Caco-2 (cell line): Measurements from ENCODE around the gene HPGDS. TPM values are rescaled to one million over a fixed set of nuclear protein-coding genes. Genes with fewer than 3 reads are reported as not detected.

Experiments used
- BruUV-seq: library from RNA; stranded (reverse); fragments of 400-500 nt; replicated peaks from 2 replicates; lab custom pipeline; 2021; lab: Mats Ljungman, UMichigan
- CTCF ChIA-PET: fragments of 300-600 bp; sonication (Branson Sonifier 250); formaldehyde crosslinking; loops from one replicate; lab custom pipeline; 2022; ENCODE audit warnings: antibody characterized with exemption; lab: Charles Lee
- POLR2A ChIA-PET: fragments of 300-600 bp; sonication (Branson Sonifier 250); formaldehyde crosslinking; loops from one replicate; lab custom pipeline; 2022; ENCODE audit warnings: antibody characterized with exemption; lab: Charles Lee
- DNase-seq, 2 experiments: peaks; one replicate each; pipeline versions ENCODE4 v3.0.0 to v3.0.0-alpha.2; 2020 to 2022
- H3K27me3 ChIP-seq: replicated peaks from 2 replicates; pipeline ENCODE4 v1.6.0; 2011; ENCODE audit warnings: low read length; ENCODE audit not compliant: control insufficient read depth, insufficient read depth
- H3K36me3 ChIP-seq: 2 replicates; pipeline ENCODE4 v1.5.1; 2011; ENCODE audit warnings: low read length; ENCODE audit not compliant: control insufficient read depth, insufficient read depth
- H3K4me1 ChIP-seq: fragments of 250-450 bp; sonication (Bioruptor Pico); 2 replicates; pipeline ENCODE4 v1.5.1; 2020; ENCODE audit warnings: mild to moderate bottlenecking
- H3K4me3 ChIP-seq: 2 replicates; pipeline ENCODE4 v1.5.1; 2011; ENCODE audit warnings: low read depth, mild to moderate bottlenecking, control low read depth, low read length
- H3K9me3 ChIP-seq: fragments of 250-450 bp; sonication (Bioruptor Pico); 2 replicates; pipeline ENCODE4 v1.5.1; 2020; ENCODE audit warnings: mild to moderate bottlenecking, moderate library complexity
- H3K27ac Mint-ChIP-seq: one replicate; pipeline ENCODE4 v1.8.0; 2022; ENCODE audit warnings: mixed read lengths; ENCODE audit not compliant: unreplicated experiment
- H3K27me3 Mint-ChIP-seq: one replicate; pipeline ENCODE4 v1.8.0; 2022; ENCODE audit warnings: mixed read lengths; ENCODE audit not compliant: insufficient read depth, unreplicated experiment
- H3K36me3 Mint-ChIP-seq: one replicate; pipeline ENCODE4 v1.8.0; 2022; ENCODE audit warnings: mild to moderate bottlenecking, mixed read lengths; ENCODE audit not compliant: insufficient read depth, unreplicated experiment
- H3K4me1 Mint-ChIP-seq: one replicate; pipeline ENCODE4 v1.8.0; 2022; ENCODE audit warnings: low read depth, mixed read lengths; ENCODE audit not compliant: unreplicated experiment
- H3K4me3 Mint-ChIP-seq: one replicate; pipeline ENCODE4 v1.8.0; 2022; ENCODE audit warnings: mild to moderate bottlenecking, moderate library complexity, mixed read lengths; ENCODE audit not compliant: unreplicated experiment
- H3K9me3 Mint-ChIP-seq: one replicate; pipeline ENCODE4 v1.8.0; 2022; ENCODE audit warnings: mixed read lengths; ENCODE audit not compliant: unreplicated experiment
- intact Hi-C: fragments of 100-400 bp; cut with micrococcal nuclease; formaldehyde crosslinking; loops from one replicate; pipeline ENCODE4 v1.10.0; 2022; ENCODE audit not compliant: unreplicated experiment
- total RNA-seq: library from RNA; stranded (reverse); gene quantifications from 2 replicates; pipeline ENCODE4 v1.2.3, GENCODE V29; 2022
- TF ChIP-seq, protein P1 (sequence below), 2 experiments: fragments of 200-600 bp in 1 of 2; IDR thresholded peaks; 1 replicate in 1 of 2; 2 replicates in 1 of 2; pipeline versions ENCODE4 v1.5.1 to v1.8.0; 2011 to 2022; ENCODE audit warnings: antibody characterized with exemption in 1 of 2, control low read depth in 1 of 2, inconsistent platforms in 1 of 2, low read depth in 1 of 2, low read length in 1 of 2, mild to moderate bottlenecking in 1 of 2, moderate library complexity in 1 of 2; ENCODE audit not compliant: insufficient read depth in 1 of 2, severe bottlenecking in 1 of 2, unreplicated experiment in 1 of 2

The HPGDS gene
- total RNA-seq, 1 experiment from 2014 or later, result not detected

DNA sequence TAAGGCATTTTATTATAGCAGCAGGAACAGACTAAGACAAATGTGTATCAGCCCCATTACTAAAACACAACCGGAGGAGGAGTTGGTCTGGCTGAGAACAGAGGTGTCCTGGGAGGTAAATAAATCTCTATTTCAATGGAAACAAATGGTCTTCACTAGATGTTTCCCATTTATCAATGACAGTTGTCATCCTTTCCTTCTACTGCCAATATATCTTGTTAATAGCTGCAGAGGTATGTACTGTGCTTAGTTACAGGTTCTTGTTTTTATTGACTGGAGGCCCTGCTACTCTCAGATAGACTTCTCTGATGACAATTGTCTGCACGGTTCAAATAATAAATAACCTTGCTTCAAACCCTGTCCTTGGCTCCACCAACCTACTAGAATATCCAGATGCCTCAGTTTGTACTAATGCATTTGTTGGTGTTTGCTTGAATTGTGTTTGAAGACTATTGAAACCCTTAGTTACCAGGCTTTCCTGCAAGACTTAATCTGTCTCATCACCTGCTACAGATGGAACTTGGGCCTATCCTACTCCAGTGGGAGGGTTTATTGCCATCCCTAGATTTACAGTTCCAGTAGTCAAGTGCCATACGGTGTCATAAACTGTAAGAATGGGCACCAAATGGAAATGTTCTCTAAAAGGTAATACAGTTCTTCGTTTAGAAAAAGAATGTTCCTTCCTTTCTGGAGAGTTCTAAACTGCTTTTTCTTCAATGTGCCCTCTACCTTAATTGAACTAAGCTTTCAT, 29.8 kb upstream of the HPGDS start:
- intact Hi-C loops, result no loop called here
- Histone ChIP-seq H3K9me3 (no peaks in the 10 kb centered on the region), H3K4me3 (no peak overlapping the region), H3K27me3 (no peaks in the 10 kb centered on the region), H3K4me1 (no peaks in the 10 kb centered on the region), H3K36me3 (no peaks in the 10 kb centered on the region)
- ChIA-PET POLR2A (no interaction called here), CTCF (no interaction called here)
- no peaks in the 10 kb centered on the region for H3K36me3 Mint-ChIP-seq
- peaks cover 6% of the 10 kb centered on the region for H3K4me1 Mint-ChIP-seq
- no peak overlapping the region for H3K27ac Mint-ChIP-seq
- no peaks in the 10 kb centered on the region for H3K9me3 Mint-ChIP-seq
- no TSS peak for BruUV-seq
- TF ChIP-seq, protein P1, sequence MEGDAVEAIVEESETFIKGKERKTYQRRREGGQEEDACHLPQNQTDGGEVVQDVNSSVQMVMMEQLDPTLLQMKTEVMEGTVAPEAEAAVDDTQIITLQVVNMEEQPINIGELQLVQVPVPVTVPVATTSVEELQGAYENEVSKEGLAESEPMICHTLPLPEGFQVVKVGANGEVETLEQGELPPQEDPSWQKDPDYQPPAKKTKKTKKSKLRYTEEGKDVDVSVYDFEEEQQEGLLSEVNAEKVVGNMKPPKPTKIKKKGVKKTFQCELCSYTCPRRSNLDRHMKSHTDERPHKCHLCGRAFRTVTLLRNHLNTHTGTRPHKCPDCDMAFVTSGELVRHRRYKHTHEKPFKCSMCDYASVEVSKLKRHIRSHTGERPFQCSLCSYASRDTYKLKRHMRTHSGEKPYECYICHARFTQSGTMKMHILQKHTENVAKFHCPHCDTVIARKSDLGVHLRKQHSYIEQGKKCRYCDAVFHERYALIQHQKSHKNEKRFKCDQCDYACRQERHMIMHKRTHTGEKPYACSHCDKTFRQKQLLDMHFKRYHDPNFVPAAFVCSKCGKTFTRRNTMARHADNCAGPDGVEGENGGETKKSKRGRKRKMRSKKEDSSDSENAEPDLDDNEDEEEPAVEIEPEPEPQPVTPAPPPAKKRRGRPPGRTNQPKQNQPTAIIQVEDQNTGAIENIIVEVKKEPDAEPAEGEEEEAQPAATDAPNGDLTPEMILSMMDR (IDR thresholded peaks at IDR 0.05; ENCODE audit: insufficient read depth in 1 of 2, low read depth in 1 of 2, low read length in 1 of 2, severe bottlenecking in 1 of 2, unreplicated experiment in 1 of 2), result no peak
- DNase-seq, result no peak
- H3K27me3 Mint-ChIP-seq, result no peaks in the 10 kb centered on the region
- no peak overlapping the region for H3K4me3 Mint-ChIP-seq

DNA sequence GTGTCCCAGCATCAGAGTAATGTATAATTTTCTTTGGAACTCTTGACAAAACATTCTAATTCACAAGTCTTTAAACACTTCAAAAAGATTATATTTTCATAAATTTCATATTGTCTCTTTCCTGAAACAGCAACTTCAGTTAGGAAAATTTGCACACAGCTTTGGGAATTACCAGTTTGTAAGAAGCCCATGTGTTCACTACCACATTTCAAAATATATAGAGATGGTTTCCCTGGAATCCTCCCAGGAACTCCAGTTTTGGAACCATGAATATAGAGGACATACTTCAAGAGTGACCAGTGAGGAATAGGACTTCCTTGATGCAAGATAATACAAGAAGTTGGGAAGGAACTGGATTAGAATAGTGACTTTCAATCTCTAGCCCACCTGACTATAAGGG, 28.7 kb upstream of the HPGDS start:
- no peaks in the 10 kb centered on the region for H3K36me3 Mint-ChIP-seq
- intact Hi-C loops, result no loop called here
- peaks cover 6% of the 10 kb centered on the region for H3K4me1 Mint-ChIP-seq
- Histone ChIP-seq H3K36me3 (no peaks in the 10 kb centered on the region), H3K4me1 (no peaks in the 10 kb centered on the region), H3K4me3 (no peak overlapping the region), H3K27me3 (no peaks in the 10 kb centered on the region), H3K9me3 (no peaks in the 10 kb centered on the region)
- H3K27ac Mint-ChIP-seq, result no peak overlapping the region
- POLR2A ChIA-PET, result no interaction called here
- no TSS peak for BruUV-seq
- no peaks in the 10 kb centered on the region for H3K27me3 Mint-ChIP-seq
- DNase-seq, result no peak
- TF ChIP-seq, protein P1 (IDR thresholded peaks at IDR 0.05; ENCODE audit: insufficient read depth in 1 of 2, low read depth in 1 of 2, low read length in 1 of 2, severe bottlenecking in 1 of 2, unreplicated experiment in 1 of 2), result no peak
- H3K9me3 Mint-ChIP-seq, result peaks cover 9% of the 10 kb centered on the region
- CTCF ChIA-PET, result no interaction called here
- H3K4me3 Mint-ChIP-seq, result no peak overlapping the region

DNA sequence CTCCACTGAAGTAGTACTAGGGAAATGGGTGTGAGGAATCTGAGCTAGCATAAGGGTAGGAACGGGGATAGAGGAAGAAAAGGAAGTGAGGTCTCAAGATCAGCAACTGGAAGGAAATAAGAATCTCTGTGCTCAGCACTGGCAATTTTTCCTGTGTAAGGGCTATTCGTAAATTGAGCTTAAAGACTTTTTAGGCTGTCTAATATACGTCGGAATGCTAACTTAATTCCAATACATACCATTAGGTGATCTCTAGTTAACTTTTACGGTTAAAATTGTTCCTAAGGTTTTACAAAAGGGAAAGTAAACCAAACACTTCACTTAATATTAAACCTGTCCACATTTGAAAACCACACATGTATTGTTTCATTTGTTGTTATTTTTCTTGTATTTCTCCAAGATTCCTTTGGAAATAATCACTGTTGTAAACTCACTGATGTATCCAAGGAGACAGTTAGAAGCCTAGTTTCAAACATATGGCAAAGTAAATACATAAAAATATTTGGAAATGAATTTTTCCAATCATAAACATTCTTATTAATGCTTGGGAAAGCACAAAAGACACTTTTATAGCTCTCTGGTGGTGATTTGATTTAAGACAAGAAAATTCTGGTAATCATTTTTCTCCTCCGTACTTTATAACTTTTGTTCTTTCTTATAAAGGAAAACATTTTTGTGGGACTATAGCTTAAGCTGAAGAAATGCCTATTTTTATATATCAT, 28.1 kb upstream of the HPGDS start:
- BruUV-seq, result no TSS peak
- Mint-ChIP-seq H3K4me3 (no peak overlapping the region), H3K9me3 (peaks cover 11% of the 10 kb centered on the region), H3K27ac (no peak overlapping the region), H3K27me3 (no peaks in the 10 kb centered on the region), H3K4me1 (peaks cover 4% of the 10 kb centered on the region), H3K36me3 (no peaks in the 10 kb centered on the region)
- H3K4me1 ChIP-seq, result no peaks in the 10 kb centered on the region
- no peaks in the 10 kb centered on the region for H3K9me3 ChIP-seq
- CTCF ChIA-PET, result no interaction called here
- TF ChIP-seq, protein P1 (IDR thresholded peaks at IDR 0.05; ENCODE audit: insufficient read depth in 1 of 2, low read depth in 1 of 2, low read length in 1 of 2, severe bottlenecking in 1 of 2, unreplicated experiment in 1 of 2), result no peak
- no peaks in the 10 kb centered on the region for H3K36me3 ChIP-seq
- no peaks in the 10 kb centered on the region for H3K27me3 ChIP-seq
- intact Hi-C loops, result no loop called here
- POLR2A ChIA-PET, result no interaction called here
- no peak for DNase-seq
- no peak overlapping the region for H3K4me3 ChIP-seq
